Left kidney (tissue), 2 donors: ENCODE data around the gene ATP9A. TPM values are rescaled to one million over a fixed set of nuclear protein-coding genes. Genes with fewer than 3 reads are reported as not detected.
A peak's percentile ranks its signal among the peaks of the same experiment; 100 is the strongest.

Source experiments
- DNase-seq: peaks from one replicate; pipeline ENCODE4 v3.0.0-alpha.2; 2013
- polyA plus RNA-seq: library from polyadenylated mRNA; unstranded; fragments of 120-200 nt; gene quantifications from one replicate; pipeline ENCODE4 v1.2.1, GENCODE V29; 2013; ENCODE audit not compliant: insufficient read length

ATP9A gene
- polyA plus RNA-seq, 1 donor: 62.4 TPM

DNA sequence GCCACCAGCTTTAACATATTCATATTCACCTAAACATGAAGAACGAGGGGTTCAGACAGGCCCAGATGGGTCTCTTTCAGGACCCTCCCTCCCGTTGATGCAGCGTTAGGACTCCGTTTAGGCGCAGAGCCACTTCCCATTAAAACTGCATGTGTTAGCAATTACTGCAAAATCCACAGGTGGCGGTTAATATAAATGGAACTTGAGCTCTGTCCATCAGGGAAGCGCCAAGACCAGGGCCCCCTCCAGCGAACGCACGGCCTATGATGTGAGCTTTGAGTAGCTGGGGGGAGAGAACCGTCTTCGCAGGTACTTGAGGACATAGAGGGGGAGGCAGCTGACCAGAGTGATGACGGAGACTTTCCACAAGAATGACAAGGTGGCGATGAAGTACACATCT lies 167.2 kb downstream of the ATP9A start:
- no peak for DNase-seq

DNA sequence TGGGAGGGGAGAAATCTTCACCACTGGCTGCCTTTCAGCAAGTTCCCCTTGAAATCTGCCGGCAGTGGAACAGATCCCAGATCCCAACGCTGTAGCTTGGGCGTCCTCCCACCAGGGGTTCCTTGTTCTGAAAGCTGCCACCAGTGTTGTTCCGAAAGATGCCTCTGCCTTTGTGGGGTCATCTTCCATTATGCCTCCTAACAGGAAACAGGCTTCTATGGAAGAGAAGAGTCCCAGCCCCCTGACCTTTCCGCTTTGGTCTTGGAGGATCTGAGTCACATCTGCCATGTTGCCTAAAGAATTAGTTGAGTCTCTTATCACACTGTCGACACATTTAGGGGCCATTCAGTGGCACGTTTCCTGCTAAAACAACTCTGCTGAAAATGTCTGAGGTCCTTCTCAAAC lies 168.2 kb downstream of the ATP9A start:
- no peak for DNase-seq

- peak; percentile 15 for DNase-seq
These were observed 169.6 kb downstream of the ATP9A start for GRCh38 chr20:51598556-51598955.

DNA sequence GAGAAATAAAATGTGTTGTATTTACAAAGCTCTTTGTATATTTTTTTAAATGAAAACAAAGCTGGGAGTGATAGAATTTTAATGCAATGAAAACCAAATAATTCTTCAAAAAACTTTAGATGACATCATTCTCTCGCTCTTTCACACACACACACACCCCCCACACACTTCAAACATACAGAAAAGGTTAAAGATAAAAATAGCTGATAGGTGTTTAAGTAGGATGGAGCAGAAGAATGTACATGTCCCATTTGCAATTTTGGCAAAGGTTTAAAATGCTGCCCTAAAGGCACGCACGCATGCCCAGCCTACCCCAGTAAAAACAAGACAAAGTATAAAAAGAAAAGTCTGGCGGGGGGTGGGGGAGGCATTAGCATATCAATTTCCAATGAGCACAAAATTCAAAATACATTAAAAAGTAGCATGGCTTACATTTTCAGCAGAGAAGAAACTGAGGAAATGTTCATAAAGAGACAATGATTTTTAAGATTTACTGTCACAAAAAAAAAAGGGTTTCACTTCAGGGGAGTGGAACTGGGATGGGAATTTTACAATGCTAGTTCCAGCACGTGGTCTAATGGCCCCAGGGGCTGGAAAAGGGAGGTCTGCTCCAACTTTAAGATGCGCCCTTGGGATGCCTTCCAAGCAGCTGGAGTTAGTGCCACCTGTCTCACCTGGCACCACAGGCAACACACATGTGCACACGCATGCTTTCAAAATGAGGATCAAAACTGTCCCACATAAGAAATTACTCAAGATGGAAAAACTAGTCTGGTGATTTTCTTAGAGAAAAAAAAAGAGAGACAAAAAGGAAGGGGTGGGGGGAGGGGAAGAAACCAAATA lies 170.6 kb downstream of the ATP9A start:
- DNase-seq: no peak

DNA sequence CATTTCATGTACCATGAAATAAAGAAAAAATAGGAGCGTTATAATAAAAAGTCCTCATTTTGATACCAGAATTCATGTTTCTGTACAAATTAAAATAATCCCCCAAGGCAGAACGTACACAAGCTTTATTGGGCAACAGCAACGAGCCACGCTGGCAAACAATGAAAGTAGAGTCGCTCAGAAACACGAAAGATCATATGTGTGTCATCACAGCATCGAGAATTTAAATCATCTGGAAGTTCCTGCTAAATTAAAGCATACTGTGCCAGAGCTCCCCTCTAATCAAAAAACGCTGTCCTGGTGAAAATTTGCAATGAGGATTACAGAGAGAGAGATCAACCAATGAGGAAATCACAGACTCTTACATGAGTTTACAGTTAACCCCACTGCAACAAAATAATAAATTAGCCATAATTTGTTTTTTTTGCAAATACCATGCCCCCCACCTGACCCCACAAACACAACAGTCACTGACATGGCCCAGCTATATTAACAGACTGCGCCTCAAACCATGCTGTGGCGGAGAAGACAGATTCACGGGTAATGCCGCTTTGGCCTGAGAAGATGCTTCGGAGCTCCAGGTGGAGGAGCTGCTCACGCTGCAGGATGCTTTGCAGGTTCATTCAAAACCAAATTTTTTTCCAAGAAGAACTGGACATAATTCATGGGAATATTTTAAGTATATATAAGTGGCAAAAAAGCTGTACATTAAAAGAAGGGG lies 171.4 kb downstream of the ATP9A start:
- no peak for DNase-seq

- DNase-seq: no peak
These were observed 172.4 kb downstream of the ATP9A start for GRCh38 chr20:51595744-51596143.

- peak; percentile 80 for DNase-seq
These were observed 173.1 kb downstream of the ATP9A start for GRCh38 chr20:51595058-51595532.

GRCh38 chr20:51594236-51595057 lies 173.7 kb downstream of the ATP9A start:
- no peak for DNase-seq

- no peak for DNase-seq
These were observed 174.6 kb downstream of the ATP9A start for GRCh38 chr20:51593584-51593983.

DNA sequence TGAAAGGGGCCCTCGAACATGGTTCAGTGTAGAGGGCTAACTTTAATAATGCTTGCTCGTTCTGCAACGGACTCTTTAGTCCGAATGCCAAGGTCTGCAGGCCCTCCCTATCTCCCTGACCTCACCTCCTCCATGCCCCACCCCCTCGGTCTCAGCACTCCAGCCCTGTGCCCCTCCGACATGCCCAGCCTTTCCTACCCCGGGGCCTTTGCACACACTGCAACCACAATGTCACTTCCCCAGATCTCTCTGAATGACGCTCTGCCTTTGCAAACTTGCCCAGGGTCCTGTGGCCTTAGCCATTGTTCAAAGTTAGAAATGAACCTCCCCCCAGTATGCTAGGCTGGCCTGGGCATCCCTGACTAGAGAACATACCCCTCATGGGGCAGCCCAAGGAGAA lies 175.6 kb downstream of the ATP9A start:
- no peak for DNase-seq

DNA sequence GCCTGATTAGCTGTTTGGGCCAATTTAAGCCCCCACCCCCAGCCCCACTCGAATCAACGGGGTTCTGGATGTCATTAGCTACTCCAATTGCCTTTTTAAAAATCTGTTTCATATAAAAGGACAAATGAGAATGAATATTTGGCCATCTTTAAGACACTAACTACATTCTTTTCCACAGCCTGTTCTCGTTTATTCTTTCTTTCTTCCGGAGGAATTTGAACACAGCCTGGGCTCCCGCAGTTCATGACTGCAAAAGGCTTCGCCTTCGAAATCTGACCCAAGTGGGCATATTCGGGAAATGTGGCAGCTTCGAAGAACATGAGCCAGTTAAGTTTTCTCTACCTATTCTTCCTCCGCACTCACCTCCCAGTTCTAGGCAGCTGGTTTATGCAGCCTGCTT lies 176.3 kb downstream of the ATP9A start:
- no peak for DNase-seq

GRCh38 chr20:51588762-51589161 lies 179.4 kb downstream of the ATP9A start:
- DNase-seq: no peak

DNA sequence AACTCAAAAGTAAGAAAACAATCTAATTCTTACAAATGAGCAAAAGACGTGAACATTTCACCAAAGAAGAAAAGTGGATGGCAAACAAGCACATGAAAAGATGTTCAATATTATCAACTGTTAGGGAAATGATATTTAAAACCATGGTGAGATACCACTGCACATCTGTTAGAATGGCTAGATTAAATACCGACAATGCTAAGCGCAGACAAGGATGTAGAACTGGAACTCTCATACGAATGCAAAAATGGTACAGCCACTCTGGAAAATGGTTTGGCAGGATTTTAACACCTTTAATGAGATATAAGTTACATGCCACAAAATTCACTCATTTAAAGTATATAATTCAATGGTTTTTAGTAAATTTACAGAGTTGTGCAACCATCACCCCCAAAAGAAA lies 181.0 kb downstream of the ATP9A start:
- no peak for DNase-seq

DNA sequence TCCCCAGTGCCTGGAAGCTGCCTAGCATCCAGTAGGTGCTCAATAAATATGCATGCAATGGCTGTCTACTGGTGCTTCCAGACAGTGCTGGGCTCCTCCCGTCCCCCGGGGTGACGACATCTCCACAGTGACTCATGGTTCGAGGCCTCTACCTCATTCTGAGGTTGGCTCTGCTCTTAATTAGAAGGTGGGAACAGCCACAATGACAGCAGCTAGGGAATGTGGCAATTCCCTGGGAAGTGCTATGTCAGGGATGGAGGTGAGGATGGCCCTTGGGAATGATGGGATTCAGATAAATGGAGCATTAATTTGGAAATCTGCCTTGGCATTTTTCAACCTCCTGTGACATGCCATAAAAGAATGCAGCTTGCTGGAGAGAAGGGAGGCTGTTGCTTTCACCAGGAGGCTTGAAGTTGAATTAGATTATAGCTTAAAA lies 182.2 kb downstream of the ATP9A start:
- no peak for DNase-seq

GRCh38 chr20:51585148-51585547 lies 183.0 kb downstream of the ATP9A start:
- no peak for DNase-seq

DNA sequence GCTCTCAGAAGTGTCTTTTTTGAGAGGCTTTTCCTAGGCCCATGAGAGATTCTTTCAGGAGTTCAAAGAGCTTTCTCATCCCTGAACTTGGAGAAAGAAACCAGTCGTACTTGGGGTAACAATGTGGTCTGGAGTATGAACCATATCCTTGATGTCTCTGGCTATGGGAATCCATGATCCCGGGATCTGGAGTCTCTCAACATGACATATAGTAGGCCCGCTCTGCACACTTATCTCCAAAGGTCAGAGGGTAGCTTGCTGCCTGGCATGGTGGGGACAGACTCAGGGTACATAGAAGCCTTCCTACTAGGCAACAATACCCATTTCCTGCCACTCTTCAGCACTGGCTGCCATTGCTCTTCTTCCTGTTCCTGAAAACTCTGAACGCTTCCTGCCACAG lies 183.5 kb downstream of the ATP9A start:
- no peak for DNase-seq

- no peak for DNase-seq
These were observed 184.1 kb downstream of the ATP9A start for GRCh38 chr20:51584116-51584515.

GRCh38 chr20:51583499-51583898 lies 184.7 kb downstream of the ATP9A start:
- no peak for DNase-seq

- no peak for DNase-seq
These were observed 185.1 kb downstream of the ATP9A start for GRCh38 chr20:51583073-51583472.

- DNase-seq: no peak
These were observed 186.6 kb downstream of the ATP9A start for GRCh38 chr20:51581571-51581970.

GRCh38 chr20:51579137-51579536 lies 189.1 kb downstream of the ATP9A start:
- DNase-seq: no peak

DNA sequence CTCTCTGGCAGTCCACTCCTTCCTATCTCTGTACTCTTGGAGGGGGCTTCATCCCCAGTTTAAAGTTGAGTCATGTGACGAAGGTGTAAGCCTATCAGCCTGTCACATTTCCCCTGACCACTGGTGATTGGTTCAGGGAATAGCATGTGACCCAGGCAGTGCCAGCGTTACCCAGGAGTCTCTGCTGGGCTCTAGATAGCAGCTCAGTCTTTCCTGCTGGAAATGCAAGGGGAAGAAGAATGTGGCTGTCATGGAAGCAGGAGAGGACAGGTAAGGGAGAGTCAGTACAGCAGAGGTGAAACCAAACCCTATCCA lies 190.1 kb downstream of the ATP9A start:
- DNase-seq: no peak
